ENCODE data around the gene LCLAT1.

The LCLAT1 gene

GRCh38 chr2:30433541-30434299, 13.3 kb upstream of the LCLAT1 start:
- Histone ChIP-seq H3F3A (ENCODE audit: insufficient read depth) (no peaks in the 10 kb centered on the region), H3K27me3 (ENCODE audit: low read length) (no peaks in the 10 kb centered on the region), H3K9ac (ENCODE audit: low read length) (no peak overlapping the region), H3K9me3 (ENCODE audit: insufficient read depth, low read length) (no peaks in the 10 kb centered on the region), H3K36me3 (ENCODE audit: low read length) (no peaks in the 10 kb centered on the region), H3K9me2 (replicated peaks; ENCODE audit: insufficient read depth, low read length) (no peaks in the 10 kb centered on the region), H3K27ac (ENCODE audit: low read depth, low read length) (no peak overlapping the region), H3K79me2 (ENCODE audit: insufficient read depth, low read length) (no peaks in the 10 kb centered on the region), H3K4me3 (ENCODE audit: insufficient read depth, low read length, poor library complexity, severe bottlenecking) (no peak overlapping the region), H3K4me2 (ENCODE audit: low read depth, low read length, poor library complexity, severe bottlenecking) (no peak overlapping the region), H4K20me1 (ENCODE audit: low read depth, low read length) (no peaks in the 10 kb centered on the region), H2AFZ (ENCODE audit: low read depth, low read length, severe bottlenecking) (no peak overlapping the region)
- no peak for TF ChIP-seq EZH2phosphoT487 (conservative IDR thresholded peaks at IDR 0.05; ENCODE audit: low read length)

- Histone ChIP-seq H3F3A (ENCODE audit: insufficient read depth) (no peaks in the 10 kb centered on the region), H3K27ac (ENCODE audit: low read depth, low read length) (no peak overlapping the region), H3K4me2 (ENCODE audit: low read depth, low read length, poor library complexity, severe bottlenecking) (no peak overlapping the region), H3K27me3 (ENCODE audit: low read length) (no peaks in the 10 kb centered on the region), H3K9me2 (replicated peaks; ENCODE audit: insufficient read depth, low read length) (no peaks in the 10 kb centered on the region), H2AFZ (ENCODE audit: low read depth, low read length, severe bottlenecking) (no peak overlapping the region), H4K20me1 (ENCODE audit: low read depth, low read length) (no peaks in the 10 kb centered on the region), H3K36me3 (ENCODE audit: low read length) (no peaks in the 10 kb centered on the region), H3K9ac (ENCODE audit: low read length) (no peak overlapping the region), H3K9me3 (ENCODE audit: insufficient read depth, low read length) (no peaks in the 10 kb centered on the region), H3K4me3 (ENCODE audit: insufficient read depth, low read length, poor library complexity, severe bottlenecking) (no peak overlapping the region), H3K79me2 (ENCODE audit: insufficient read depth, low read length) (no peaks in the 10 kb centered on the region)
- TF ChIP-seq EZH2phosphoT487 (conservative IDR thresholded peaks at IDR 0.05; ENCODE audit: low read length) = no peak
These were observed 12.3 kb upstream of the LCLAT1 start for GRCh38 chr2:30434708-30435107.

GRCh38 chr2:30436859-30437435, 10.1 kb upstream of the LCLAT1 start:
- Histone ChIP-seq H3K4me3 (ENCODE audit: insufficient read depth, low read length, poor library complexity, severe bottlenecking) (no peak overlapping the region), H4K20me1 (ENCODE audit: low read depth, low read length) (no peaks in the 10 kb centered on the region), H3K9me2 (replicated peaks; ENCODE audit: insufficient read depth, low read length) (no peaks in the 10 kb centered on the region), H3K36me3 (ENCODE audit: low read length) (no peaks in the 10 kb centered on the region), H3K27ac (ENCODE audit: low read depth, low read length) (no peak overlapping the region), H3K27me3 (ENCODE audit: low read length) (no peaks in the 10 kb centered on the region), H3K4me2 (ENCODE audit: low read depth, low read length, poor library complexity, severe bottlenecking) (no peak overlapping the region), H2AFZ (ENCODE audit: low read depth, low read length, severe bottlenecking) (no peak overlapping the region), H3K79me2 (ENCODE audit: insufficient read depth, low read length) (no peaks in the 10 kb centered on the region), H3F3A (ENCODE audit: insufficient read depth) (no peaks in the 10 kb centered on the region), H3K9ac (ENCODE audit: low read length) (no peak overlapping the region), H3K9me3 (ENCODE audit: insufficient read depth, low read length) (no peaks in the 10 kb centered on the region)
- TF ChIP-seq CTCF (IDR thresholded peaks at IDR 0.05; ENCODE audit: insufficient read depth, low read length, poor library complexity, severe bottlenecking) (no peak), EZH2phosphoT487 (conservative IDR thresholded peaks at IDR 0.05; ENCODE audit: low read length) (no peak)

- H3F3A ChIP-seq (ENCODE audit: insufficient read depth) = no peaks in the 10 kb centered on the region
- H3K9me3 ChIP-seq (ENCODE audit: insufficient read depth, low read length) = no peaks in the 10 kb centered on the region
- no peaks in the 10 kb centered on the region for H3K79me2 ChIP-seq (ENCODE audit: insufficient read depth, low read length)
- TF ChIP-seq EZH2phosphoT487 (conservative IDR thresholded peaks at IDR 0.05; ENCODE audit: low read length) = no peak
- no peak for TF ChIP-seq CTCF (IDR thresholded peaks at IDR 0.05; ENCODE audit: insufficient read depth, low read length, poor library complexity, severe bottlenecking)
- H3K36me3 ChIP-seq (ENCODE audit: low read length) = no peaks in the 10 kb centered on the region
- no peak overlapping the region for H2AFZ ChIP-seq (ENCODE audit: low read depth, low read length, severe bottlenecking)
- no peaks in the 10 kb centered on the region for H3K9me2 ChIP-seq (replicated peaks; ENCODE audit: insufficient read depth, low read length)
- H3K9ac ChIP-seq (ENCODE audit: low read length) = no peak overlapping the region
- H3K27me3 ChIP-seq (ENCODE audit: low read length) = no peaks in the 10 kb centered on the region
- H4K20me1 ChIP-seq (ENCODE audit: low read depth, low read length) = no peaks in the 10 kb centered on the region
- H3K4me2 ChIP-seq (ENCODE audit: low read depth, low read length, poor library complexity, severe bottlenecking) = no peak overlapping the region
- H3K4me3 ChIP-seq (ENCODE audit: insufficient read depth, low read length, poor library complexity, severe bottlenecking) = no peak overlapping the region
- H3K27ac ChIP-seq (ENCODE audit: low read depth, low read length) = no peak overlapping the region
These were observed 9.1 kb upstream of the LCLAT1 start for GRCh38 chr2:30437809-30438548.
